Right atrium auricular region (tissue), 2 donors: ENCODE data around the gene UBXN11. TPM values are rescaled to one million over a fixed set of nuclear protein-coding genes. Genes with fewer than 3 reads are reported as not detected.
A peak's percentile ranks its signal among the peaks of the same experiment; 100 is the strongest.

ENCODE experiments used
- DNase-seq: peaks from one replicate; pipeline ENCODE4 v3.0.0-alpha.2; 2019; ENCODE audit warnings: low spot score
- H3K27ac ChIP-seq, 2 donors: fragments of 200-600 bp; sonication (generic); 1 replicate in 1 of 2; 2 replicates in 1 of 2; pipeline ENCODE4 v1.5.1; 2016 to 2019
- H3K27me3 ChIP-seq, 2 donors: fragments of 200-600 bp; sonication (generic); one replicate each; pipeline versions ENCODE4 v1.5.1 to v1.6.0; 2017 to 2019
- H3K36me3 ChIP-seq: fragments of 200-600 bp; sonication (generic); one replicate; pipeline ENCODE4 v1.5.1; 2016
- H3K4me1 ChIP-seq, 2 donors: fragments of 200-600 bp; sonication (generic); one replicate each; pipeline versions ENCODE4 v1.5.1 to v1.6.0; 2017 to 2019
- H3K4me3 ChIP-seq, 2 donors: fragments of 200-600 bp; sonication (generic); 1 replicate in 1 of 2; 2 replicates in 1 of 2; pipeline ENCODE4 v1.5.1; 2017 to 2019; ENCODE audit warnings: mild to moderate bottlenecking in 1 of 2, moderate library complexity in 1 of 2
- H3K9me3 ChIP-seq, 2 donors: fragments of 200-600 bp; sonication (generic); one replicate each; pipeline ENCODE4 v1.5.1; 2019
- total RNA-seq, 2 donors: library from RNA; depleted of rRNA; stranded (reverse); fragments of >200 nt; gene quantifications; one replicate each; pipeline ENCODE4 v1.1.0, GENCODE V29; 2016
- TF ChIP-seq, protein P1 (sequence below), 2 donors: fragments of 200-600 bp; sonication (generic); IDR thresholded peaks; one replicate each; pipeline ENCODE4 v1.5.1; 2019; ENCODE audit warnings: antibody characterized with exemption in 2 of 2

The UBXN11 gene
- total RNA-seq, 2 donors from 2014 or later, result 4.5 to 7.4 TPM

DNA sequence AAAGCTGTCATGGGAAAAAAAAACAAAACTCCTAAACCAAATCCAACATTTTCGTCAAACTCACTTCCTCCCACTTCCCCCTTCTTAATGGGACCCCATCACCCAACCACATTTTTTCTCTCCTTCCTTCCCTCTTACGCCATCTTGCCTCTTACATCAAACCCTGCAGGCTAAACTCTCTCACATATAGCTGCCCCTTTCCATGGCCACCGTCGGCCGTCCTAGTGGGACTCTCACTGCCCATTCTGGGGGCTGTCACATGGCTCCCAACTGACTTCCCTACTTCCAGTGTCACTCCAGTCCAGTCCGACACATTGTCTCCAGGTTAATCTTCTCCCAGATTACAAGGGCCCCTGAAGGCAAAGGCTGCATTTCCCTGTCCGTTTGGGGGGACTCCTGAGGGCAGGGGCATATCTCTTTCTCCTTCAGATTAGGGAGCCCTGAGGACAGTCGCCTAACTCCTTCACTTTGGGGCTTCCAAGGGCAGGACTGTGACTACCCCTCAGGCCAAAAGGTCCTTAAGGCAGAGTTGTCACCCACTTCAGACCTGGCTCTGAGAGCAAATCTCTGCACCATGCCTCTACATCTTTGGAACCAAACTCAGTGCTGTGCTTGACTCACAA lies 658 bp downstream of the UBXN11 start:
- Histone ChIP-seq H3K9me3 (no peaks in the 10 kb centered on the region), H3K36me3 (no peaks in the 10 kb centered on the region), H3K27ac (peak overlapping the region; percentile 49 to 57), H3K4me3 (peak overlapping the region; percentile 72 to 74), H3K4me1 (peaks cover 0 to 15% of the 10 kb centered on the region in 2 donors), H3K27me3 (no peaks in the 10 kb centered on the region)
- DNase-seq, result no peak
- TF ChIP-seq, protein P1, sequence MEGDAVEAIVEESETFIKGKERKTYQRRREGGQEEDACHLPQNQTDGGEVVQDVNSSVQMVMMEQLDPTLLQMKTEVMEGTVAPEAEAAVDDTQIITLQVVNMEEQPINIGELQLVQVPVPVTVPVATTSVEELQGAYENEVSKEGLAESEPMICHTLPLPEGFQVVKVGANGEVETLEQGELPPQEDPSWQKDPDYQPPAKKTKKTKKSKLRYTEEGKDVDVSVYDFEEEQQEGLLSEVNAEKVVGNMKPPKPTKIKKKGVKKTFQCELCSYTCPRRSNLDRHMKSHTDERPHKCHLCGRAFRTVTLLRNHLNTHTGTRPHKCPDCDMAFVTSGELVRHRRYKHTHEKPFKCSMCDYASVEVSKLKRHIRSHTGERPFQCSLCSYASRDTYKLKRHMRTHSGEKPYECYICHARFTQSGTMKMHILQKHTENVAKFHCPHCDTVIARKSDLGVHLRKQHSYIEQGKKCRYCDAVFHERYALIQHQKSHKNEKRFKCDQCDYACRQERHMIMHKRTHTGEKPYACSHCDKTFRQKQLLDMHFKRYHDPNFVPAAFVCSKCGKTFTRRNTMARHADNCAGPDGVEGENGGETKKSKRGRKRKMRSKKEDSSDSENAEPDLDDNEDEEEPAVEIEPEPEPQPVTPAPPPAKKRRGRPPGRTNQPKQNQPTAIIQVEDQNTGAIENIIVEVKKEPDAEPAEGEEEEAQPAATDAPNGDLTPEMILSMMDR (IDR thresholded peaks at IDR 0.05), result no peak

GRCh38 chr1:26302733-26303405 lies 3.6 kb downstream of the UBXN11 start:
- peaks cover 0 to 15% of the 10 kb centered on the region in 2 donors for H3K4me1 ChIP-seq
- peak overlapping the region in 1 of 2 donors; percentile 9 for H3K27ac ChIP-seq
- DNase-seq, result no peak
- H3K27me3 ChIP-seq, result no peaks in the 10 kb centered on the region
- H3K4me3 ChIP-seq, result no peak overlapping the region
- H3K36me3 ChIP-seq, result no peaks in the 10 kb centered on the region
- TF ChIP-seq, protein P1 (IDR thresholded peaks at IDR 0.05), result no peak
- no peaks in the 10 kb centered on the region for H3K9me3 ChIP-seq

DNA sequence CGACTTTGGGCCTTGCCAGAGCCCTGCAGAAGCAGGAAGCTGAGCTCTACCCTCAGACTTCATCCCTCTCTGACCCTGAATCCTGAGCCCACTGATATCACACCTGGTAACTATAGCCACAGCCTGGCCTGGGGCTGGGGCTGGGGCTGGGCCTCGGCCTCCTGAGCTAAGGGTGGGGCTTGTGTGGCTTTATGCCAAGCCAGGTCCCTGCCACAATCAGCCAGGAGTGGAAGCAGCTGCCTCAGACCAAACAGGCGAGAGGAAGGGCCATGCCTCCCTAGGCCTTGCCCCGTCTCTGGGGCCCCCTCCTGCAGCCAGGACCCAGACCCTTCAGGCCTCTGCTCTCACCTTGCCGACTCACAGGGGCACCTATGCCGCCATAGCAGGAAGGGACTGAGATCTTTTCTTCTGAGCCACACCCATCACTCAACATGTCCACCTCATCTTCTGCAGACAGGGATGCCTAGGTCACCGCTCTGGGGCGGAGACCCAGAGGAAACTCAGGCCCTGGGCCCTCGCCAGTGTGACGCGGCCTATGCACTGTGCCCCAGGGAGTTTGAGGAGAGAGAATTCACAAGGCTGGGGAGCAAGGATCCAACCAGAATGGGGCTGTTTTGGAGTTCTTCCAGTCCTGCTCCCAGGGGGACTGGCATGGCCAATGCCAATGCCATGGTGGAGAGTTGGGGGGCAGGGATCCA lies 5.7 kb downstream of the UBXN11 start:
- Histone ChIP-seq H3K9me3 (no peaks in the 10 kb centered on the region), H3K4me3 (no peak overlapping the region), H3K27ac (no peak overlapping the region), H3K27me3 (no peaks in the 10 kb centered on the region), H3K4me1 (peaks cover 0 to 2% of the 10 kb centered on the region in 2 donors), H3K36me3 (no peaks in the 10 kb centered on the region)
- TF ChIP-seq, protein P1 (IDR thresholded peaks at IDR 0.05), result no peak
- DNase-seq, result no peak

- TF ChIP-seq, protein P1 (IDR thresholded peaks at IDR 0.05), result no peak
- no peak overlapping the region for H3K27ac ChIP-seq
- no peaks in the 10 kb centered on the region for H3K9me3 ChIP-seq
- H3K4me3 ChIP-seq, result no peak overlapping the region
- no peaks in the 10 kb centered on the region for H3K27me3 ChIP-seq
- no peak for DNase-seq
- H3K4me1 ChIP-seq, result no peaks in the 10 kb centered on the region
- no peaks in the 10 kb centered on the region for H3K36me3 ChIP-seq
Measured at GRCh38 chr1:26297791-26298124, 8.7 kb downstream of the UBXN11 start.

DNA sequence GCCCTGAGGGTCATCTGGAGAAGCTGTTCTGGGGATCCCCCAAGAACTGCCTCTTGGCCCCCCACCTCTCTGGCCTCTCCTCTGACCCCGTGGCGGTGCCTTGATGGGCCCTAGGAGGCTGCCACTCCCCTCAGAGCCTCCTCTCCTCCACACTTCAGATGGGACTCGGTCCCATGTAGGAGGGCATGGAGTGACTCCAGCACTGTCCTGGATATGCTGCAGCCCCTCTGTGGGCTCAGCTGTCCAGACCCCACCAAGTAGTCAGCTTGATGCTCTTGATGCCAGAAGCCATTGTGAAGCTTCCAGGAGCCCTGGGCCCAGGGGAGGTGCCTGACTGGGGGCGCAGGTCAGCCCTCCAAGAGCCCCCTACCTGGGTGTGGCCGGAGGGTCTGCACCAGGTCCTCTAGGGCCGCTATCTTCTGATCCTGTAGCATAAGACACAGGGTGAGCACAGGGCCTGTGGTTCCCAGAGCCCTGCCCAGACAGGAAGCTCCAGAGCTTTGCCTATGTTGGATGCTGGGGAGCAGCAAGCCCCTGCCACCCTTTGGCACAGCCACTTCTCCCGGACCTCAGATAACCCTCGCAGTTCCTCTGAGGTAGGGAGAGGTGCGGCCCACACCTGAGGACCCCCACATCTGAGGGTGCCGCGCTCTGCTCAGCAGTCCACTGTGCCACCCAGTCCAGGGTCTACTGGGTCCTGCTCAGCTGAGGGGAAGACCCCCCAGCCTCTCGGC lies 9.2 kb downstream of the UBXN11 start:
- TF ChIP-seq, protein P1 (IDR thresholded peaks at IDR 0.05), result no peak
- no peak overlapping the region for H3K4me3 ChIP-seq
- H3K4me1 ChIP-seq, result no peaks in the 10 kb centered on the region
- no peak for DNase-seq
- H3K27ac ChIP-seq, result no peak overlapping the region
- H3K9me3 ChIP-seq, result no peaks in the 10 kb centered on the region
- H3K27me3 ChIP-seq, result no peaks in the 10 kb centered on the region
- H3K36me3 ChIP-seq, result no peaks in the 10 kb centered on the region
